ENCODE measurements around the gene TBC1D3B.
A peak's percentile ranks its signal among the peaks of the same experiment; 100 is the strongest.
"Not testable (repeated sequence)": the region's sequence is repeated elsewhere in the genome, so short reads cannot be mapped to it uniquely, and the experiment has no call there.

TBC1D3B gene

DNA sequence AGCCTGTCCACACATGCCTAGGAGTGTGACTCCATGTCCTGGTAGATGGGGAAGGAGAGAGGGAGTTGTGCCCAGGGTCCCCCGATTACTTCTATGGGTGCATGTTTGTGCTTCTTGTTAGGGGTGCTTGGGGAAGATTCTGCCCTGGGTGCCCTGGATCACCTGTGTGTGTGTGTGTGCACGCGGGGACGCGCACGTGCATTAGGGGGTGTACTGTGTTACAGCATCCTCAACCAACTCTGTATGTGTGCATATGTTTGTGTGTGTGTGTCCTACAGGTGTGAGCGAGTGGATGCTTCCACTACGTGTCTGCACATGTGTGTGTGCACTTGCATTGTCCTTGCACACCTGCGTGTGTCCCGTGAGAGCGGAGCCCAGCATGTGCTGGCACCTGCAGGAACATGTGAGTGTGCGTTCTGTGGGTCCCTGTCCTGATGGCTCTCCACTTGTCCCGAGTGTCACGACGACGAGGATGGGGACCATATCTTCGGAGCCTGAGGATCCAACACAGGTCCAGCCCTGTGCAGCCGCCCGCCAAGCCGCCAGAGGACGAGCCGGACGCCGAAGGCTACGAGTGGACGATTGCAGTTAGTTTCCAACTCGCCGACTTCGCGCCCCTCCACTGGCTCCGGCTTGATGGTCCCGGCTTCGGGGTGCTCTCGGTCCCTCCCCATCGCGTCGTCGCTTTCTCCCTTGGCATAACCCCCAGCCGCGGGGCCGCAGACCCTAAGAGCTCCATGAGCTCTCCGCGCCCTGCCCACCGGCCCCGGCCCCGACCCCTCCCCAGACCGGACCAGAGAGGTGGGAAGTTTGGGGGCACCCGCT is 6.0 kb upstream of the TBC1D3B start:
- DNase-seq = no peak
- Mint-ChIP-seq H3K4me3 (peak overlapping the region; percentile 82), H3K9me3 (no peaks in the 10 kb centered on the region), H3K36me3 (ENCODE audit: low read depth) (no peaks in the 10 kb centered on the region), H3K4me1 (peaks cover 6% of the 10 kb centered on the region), H3K27me3 (ENCODE audit: low read depth, poor library complexity) (peaks cover 70% of the 10 kb centered on the region), H3K27ac (no peak overlapping the region)
- TF ChIP-seq, protein P1, sequence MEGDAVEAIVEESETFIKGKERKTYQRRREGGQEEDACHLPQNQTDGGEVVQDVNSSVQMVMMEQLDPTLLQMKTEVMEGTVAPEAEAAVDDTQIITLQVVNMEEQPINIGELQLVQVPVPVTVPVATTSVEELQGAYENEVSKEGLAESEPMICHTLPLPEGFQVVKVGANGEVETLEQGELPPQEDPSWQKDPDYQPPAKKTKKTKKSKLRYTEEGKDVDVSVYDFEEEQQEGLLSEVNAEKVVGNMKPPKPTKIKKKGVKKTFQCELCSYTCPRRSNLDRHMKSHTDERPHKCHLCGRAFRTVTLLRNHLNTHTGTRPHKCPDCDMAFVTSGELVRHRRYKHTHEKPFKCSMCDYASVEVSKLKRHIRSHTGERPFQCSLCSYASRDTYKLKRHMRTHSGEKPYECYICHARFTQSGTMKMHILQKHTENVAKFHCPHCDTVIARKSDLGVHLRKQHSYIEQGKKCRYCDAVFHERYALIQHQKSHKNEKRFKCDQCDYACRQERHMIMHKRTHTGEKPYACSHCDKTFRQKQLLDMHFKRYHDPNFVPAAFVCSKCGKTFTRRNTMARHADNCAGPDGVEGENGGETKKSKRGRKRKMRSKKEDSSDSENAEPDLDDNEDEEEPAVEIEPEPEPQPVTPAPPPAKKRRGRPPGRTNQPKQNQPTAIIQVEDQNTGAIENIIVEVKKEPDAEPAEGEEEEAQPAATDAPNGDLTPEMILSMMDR (IDR thresholded peaks at IDR 0.05) = no peak

DNA sequence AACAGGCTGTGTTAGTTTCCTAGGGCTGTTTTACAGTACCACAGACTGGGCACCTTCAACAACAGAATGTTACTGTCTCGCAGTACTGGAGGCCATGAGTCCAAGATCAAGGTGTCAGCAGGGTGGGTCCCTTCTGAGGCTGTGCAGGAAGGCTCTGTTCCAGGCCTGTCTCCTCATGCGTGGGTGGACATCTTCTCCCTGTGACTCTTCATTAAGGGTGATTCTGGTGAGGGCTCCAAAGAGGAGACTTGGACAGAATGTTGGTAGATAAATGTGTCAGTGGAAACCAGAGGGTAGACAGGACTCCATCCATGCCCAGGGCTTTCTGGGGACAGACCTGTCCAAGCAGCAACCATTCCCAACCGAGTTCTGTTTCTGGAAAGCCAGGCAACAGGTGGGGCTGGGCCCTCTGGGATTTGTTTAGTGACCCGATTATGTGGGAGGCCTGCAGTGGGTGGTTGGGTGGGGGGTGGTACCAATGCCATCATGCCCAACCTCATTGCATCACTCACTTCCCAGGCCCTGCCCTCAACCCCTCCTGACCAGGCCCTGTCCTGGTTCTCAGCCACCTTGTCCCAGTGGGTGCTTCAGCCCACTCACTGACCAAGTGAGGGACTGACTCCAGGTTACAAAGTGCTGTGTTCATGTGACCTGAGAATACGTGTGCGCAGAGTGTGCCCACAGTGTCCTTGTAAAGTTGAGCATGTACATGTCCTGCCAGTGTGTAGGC is 5.2 kb upstream of the TBC1D3B start:
- Mint-ChIP-seq H3K4me3 (peak overlapping the region; percentile 82), H3K27me3 (ENCODE audit: low read depth, poor library complexity) (peaks cover 63% of the 10 kb centered on the region)
- not testable (repeated sequence) for H3K4me1 Mint-ChIP-seq; H3K36me3 Mint-ChIP-seq (ENCODE audit: low read depth); DNase-seq; H3K27ac Mint-ChIP-seq; H3K9me3 Mint-ChIP-seq

DNA sequence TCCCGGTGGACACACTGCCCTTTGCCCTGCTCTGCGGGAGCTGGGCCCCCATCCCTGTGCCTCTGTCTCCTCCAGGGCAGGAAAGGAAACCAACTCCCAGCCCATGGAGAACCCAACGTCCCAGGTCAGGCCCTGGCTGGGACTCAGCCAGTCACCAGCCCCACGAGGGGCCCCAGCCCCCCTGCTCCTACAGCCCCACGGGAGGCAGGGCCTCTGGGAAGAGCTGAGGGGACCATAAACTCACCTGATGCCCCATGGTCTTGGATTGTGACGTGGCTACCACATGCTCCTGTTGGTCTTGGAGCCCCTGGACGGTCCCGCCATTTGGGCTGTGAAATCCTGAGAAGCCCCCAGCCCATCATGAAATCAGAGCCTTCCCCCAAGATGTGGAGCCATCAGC is 7.6 kb downstream of the TBC1D3B start:
- not testable (repeated sequence) for H3K4me3 Mint-ChIP-seq; H3K4me1 Mint-ChIP-seq; H3K9me3 Mint-ChIP-seq; H3K27ac Mint-ChIP-seq; H3K36me3 Mint-ChIP-seq (ENCODE audit: low read depth); DNase-seq; H3K27me3 Mint-ChIP-seq (ENCODE audit: low read depth, poor library complexity)

DNA sequence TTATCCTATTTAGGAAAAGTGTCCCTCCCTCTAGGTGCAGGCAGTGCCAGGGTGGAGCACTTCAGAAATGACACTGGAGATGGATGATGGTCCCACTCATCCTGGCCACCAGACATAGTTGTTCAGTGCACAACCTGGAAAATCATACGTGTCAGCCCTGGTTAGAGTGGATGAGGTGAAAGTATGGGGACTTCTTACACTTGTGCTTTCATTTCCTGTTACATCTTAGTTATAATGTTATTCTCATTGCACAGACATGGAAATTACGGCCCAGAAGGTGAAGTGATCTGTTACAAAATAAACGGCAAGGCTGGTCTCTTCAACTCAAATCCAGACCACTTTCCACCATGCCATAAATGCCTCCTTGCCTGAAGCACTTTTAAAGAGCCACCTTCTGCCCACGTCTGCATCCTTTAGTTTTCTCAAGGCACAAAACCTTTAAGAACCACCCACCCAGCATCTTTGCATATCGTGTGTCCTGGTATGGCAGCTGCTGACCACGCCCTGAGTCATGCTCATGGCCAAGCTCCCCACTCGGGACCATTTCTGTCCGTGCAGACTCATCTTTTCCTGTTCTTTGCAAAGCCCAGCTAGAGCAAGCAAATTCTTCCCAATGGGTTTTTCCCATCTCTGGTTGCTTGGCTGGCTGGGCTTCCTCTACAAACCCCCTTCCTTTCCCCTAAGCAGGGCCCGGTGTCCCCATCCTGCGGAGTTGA is 22.4 kb downstream of the TBC1D3B start:
- Mint-ChIP-seq H3K36me3 (ENCODE audit: low read depth) (no peaks in the 10 kb centered on the region), H3K4me1 (peaks cover 5% of the 10 kb centered on the region), H3K4me3 (no peak overlapping the region), H3K27ac (no peak overlapping the region), H3K9me3 (no peaks in the 10 kb centered on the region), H3K27me3 (ENCODE audit: low read depth, poor library complexity) (peaks cover 41% of the 10 kb centered on the region)
- TF ChIP-seq, protein P1 (IDR thresholded peaks at IDR 0.05) = no peak
- DNase-seq = no peak

DNA sequence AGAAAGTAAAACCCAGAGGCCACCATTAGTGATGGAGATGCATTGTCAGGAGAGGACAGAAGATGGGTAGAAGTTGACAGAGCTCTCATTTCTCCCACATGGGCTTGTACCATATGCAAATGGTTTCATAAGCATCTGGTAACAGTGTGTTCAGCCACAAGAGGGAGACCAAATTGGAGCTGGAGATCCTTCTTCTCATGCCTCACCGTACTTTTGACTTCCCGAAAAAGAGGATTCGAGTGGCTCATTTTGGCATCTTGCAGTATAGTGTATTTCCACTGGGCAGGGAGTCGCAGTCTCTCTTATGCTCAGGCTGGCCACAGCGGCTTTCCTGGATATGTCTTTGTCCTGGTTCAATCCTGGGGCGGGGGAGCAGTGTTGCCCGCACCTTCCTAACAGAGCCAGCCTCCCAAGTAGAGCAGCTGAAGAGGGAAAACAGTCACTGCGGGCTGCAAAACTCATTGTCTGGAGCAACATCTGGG is 23.8 kb downstream of the TBC1D3B start:
- H3K4me3 Mint-ChIP-seq = no peak overlapping the region
- no peak overlapping the region for H3K27ac Mint-ChIP-seq
- H3K27me3 Mint-ChIP-seq (ENCODE audit: low read depth, poor library complexity) = peaks cover 36% of the 10 kb centered on the region
- H3K9me3 Mint-ChIP-seq = no peaks in the 10 kb centered on the region
- no peaks in the 10 kb centered on the region for H3K36me3 Mint-ChIP-seq (ENCODE audit: low read depth)
- peaks cover 9% of the 10 kb centered on the region for H3K4me1 Mint-ChIP-seq
- DNase-seq = no peak
- TF ChIP-seq, protein P1 (IDR thresholded peaks at IDR 0.05) = no peak

DNA sequence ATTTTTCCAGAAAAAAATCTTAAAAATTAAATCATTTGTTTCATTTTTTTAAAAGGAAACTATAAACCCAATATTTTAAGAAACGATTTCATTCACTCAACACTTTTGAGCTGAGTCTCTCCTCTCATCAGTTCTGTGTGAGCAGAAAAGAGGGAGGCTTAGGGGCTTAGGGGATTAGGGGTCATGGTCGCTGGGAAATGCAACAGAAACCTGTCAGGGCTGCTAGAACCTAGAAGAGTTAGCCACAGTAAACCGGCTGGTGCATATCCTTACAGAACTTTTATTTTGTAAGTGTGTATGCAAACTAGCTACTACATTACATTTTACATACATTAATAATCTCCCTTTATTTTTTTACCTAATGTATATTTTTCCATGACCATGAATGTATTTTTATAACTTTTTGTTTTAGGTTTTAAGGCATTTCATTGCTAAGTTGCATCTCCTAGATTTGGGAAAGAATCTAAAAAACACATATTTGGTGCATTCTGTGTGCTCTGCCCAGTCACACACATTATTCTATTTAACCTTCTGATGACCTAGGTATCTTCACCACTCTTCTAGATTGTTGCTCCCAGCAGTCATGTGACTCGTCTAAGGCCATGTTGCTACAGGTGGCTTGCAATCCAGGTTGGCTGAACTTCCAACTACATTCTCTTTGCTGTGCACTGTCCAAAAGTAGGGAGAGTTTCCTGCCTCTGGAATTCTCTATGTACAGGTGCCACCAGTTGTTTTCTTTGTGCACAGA is 24.4 kb downstream of the TBC1D3B start:
- Mint-ChIP-seq H3K27me3 (ENCODE audit: low read depth, poor library complexity) (peaks cover 36% of the 10 kb centered on the region), H3K27ac (no peak overlapping the region), H3K4me3 (no peak overlapping the region), H3K9me3 (no peaks in the 10 kb centered on the region), H3K36me3 (ENCODE audit: low read depth) (no peaks in the 10 kb centered on the region), H3K4me1 (peaks cover 9% of the 10 kb centered on the region)
- DNase-seq = no peak
- TF ChIP-seq, protein P1 (IDR thresholded peaks at IDR 0.05) = no peak
